ENCODE measurements around the gene SLC5A6.

The SLC5A6 gene

DNA sequence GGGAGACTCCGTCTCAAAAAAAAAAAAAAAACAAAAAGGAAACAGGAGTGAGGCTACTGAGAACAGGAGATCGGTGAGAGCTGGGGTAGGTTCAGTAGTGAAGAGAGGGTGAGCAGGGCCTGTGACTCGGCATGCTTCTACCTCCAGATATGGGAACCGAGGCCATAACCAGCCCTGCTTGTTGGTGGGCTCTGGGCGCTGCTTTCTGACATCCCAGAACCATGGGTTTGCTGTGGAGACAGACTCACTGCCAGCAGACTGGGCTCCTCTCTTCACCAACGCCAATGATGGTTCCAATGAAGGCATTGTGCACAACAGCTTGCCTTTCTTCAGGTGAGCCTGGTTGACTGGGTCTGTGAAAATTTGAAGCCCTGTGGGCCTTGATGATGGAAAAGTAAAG is 11.3 kb upstream of the SLC5A6 start:
- Mint-ChIP-seq H3K27me3 (no peaks in the 10 kb centered on the region), H3K36me3 (ENCODE audit: insufficient read depth) (peaks cover 64% of the 10 kb centered on the region), H3K9me3 (no peaks in the 10 kb centered on the region), H3K4me1 (ENCODE audit: low read depth in 2 of 2) (peaks cover 0 to 2% of the 10 kb centered on the region in 2 donors), H3K27ac (no peak overlapping the region), H3K4me3 (no peak overlapping the region)
- ATAC-seq (replicated peaks) (no peak), DNase-seq (no peak)

DNA sequence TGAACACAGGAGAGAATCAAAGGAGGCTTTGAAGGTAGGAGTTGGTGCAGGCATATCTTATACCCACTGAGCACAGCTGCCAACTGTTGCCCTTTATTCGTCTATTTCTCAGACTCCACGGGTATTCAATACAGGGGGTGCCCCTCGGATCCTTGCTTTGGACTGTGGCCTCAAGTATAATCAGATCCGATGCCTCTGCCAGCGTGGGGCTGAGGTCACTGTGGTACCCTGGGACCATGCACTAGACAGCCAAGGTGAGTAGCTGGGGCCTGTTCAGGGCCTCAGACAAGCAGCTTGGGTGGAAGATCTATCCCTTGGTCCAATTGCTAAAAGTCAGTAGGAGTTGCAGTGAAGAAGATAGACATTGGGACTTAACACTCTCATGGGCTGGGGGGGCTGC is 10.3 kb upstream of the SLC5A6 start:
- H3K27ac Mint-ChIP-seq: peak overlapping the region in 1 of 2 donors; percentile 23

DNA sequence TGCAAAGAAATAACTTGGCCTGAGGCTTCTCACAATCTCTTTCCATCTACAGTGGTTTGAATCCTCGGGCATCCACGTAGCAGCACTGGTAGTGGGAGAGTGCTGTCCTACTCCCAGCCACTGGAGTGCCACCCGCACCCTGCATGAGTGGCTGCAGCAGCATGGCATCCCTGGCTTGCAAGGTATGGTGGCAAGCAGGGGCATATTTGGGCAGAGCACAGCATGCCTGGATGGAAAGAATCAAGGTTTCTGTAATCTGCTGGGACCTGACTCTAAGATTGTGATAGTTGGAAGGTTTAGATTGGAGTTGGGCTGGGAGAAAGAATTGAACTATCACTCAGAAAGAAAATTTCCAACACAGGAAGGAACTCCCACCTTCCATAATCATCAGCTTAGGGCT is 9.1 kb upstream of the SLC5A6 start:
- DNase-seq (no peak), ATAC-seq (replicated peaks) (no peak)
- peaks cover 51% of the 10 kb centered on the region for H3K36me3 Mint-ChIP-seq (ENCODE audit: insufficient read depth)
- H3K27me3 Mint-ChIP-seq: no peaks in the 10 kb centered on the region
- H3K27ac Mint-ChIP-seq: no peak overlapping the region
- no peaks in the 10 kb centered on the region for H3K9me3 Mint-ChIP-seq
- H3K4me1 Mint-ChIP-seq (ENCODE audit: low read depth in 2 of 2): peaks cover 17 to 22% of the 10 kb centered on the region in 2 donors
- H3K4me3 Mint-ChIP-seq: no peak overlapping the region

More for the DNA sequence above, 10.3 kb upstream of the SLC5A6 start:
- H3K27me3 Mint-ChIP-seq: no peaks in the 10 kb centered on the region
- no peak for DNase-seq
- peaks cover 9 to 12% of the 10 kb centered on the region in 2 donors for H3K4me1 Mint-ChIP-seq (ENCODE audit: low read depth in 2 of 2)
- no peak overlapping the region for H3K4me3 Mint-ChIP-seq
- no peaks in the 10 kb centered on the region for H3K9me3 Mint-ChIP-seq
- H3K36me3 Mint-ChIP-seq (ENCODE audit: insufficient read depth): peaks cover 60% of the 10 kb centered on the region
- ATAC-seq (replicated peaks): no peak

DNA sequence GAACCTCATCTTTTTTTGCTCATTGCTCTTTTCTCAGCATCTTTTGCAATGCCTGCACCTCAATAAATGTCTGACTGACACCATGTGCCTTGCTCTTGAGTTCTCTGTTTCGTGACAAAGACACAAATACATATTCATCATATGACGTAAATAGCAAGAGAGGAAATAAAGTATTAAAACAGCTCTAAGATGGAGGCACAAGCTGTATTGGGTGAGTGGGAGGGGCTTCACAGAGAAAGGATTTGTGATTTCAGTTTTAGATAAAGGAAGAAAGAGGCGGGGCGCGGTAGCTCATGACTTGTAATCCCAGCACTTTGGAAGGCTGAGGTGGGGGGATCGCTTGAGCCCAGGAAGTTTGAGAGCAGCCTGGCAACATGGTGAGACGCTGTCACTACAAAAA is 8.0 kb upstream of the SLC5A6 start:
- DNase-seq (no peak), ATAC-seq (replicated peaks) (no peak)
- Mint-ChIP-seq H3K36me3 (ENCODE audit: insufficient read depth) (peaks cover 45% of the 10 kb centered on the region), H3K4me3 (no peak overlapping the region), H3K9me3 (no peaks in the 10 kb centered on the region), H3K27ac (no peak overlapping the region), H3K4me1 (ENCODE audit: low read depth in 2 of 2) (peaks cover 20 to 27% of the 10 kb centered on the region in 2 donors), H3K27me3 (no peaks in the 10 kb centered on the region)

DNA sequence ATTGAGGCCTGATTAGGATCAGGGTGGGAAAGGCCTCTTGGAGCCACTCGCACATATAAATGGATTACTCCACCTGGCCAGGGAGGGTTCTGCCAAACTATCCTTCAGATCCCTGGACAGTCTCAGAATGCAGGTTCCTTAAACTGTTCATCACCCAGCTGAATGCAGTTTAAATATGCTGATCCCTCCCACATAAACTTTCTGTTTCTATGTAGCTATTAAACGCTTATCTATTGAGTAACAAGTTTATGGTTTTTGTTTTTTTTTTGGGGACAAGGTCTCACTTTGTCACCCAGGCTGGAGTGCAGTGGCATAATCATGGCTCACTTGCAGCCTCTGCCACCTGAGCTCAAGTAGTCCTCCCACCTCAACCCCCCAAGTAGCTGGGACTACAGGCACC is 7.0 kb upstream of the SLC5A6 start:
- no peak for ATAC-seq (replicated peaks)
- Mint-ChIP-seq H3K27ac (no peak overlapping the region), H3K36me3 (ENCODE audit: insufficient read depth) (peaks cover 35% of the 10 kb centered on the region), H3K9me3 (no peaks in the 10 kb centered on the region), H3K27me3 (no peaks in the 10 kb centered on the region), H3K4me1 (ENCODE audit: low read depth in 2 of 2) (peaks cover 20 to 27% of the 10 kb centered on the region in 2 donors), H3K4me3 (no peak overlapping the region)
- DNase-seq: no peak

DNA sequence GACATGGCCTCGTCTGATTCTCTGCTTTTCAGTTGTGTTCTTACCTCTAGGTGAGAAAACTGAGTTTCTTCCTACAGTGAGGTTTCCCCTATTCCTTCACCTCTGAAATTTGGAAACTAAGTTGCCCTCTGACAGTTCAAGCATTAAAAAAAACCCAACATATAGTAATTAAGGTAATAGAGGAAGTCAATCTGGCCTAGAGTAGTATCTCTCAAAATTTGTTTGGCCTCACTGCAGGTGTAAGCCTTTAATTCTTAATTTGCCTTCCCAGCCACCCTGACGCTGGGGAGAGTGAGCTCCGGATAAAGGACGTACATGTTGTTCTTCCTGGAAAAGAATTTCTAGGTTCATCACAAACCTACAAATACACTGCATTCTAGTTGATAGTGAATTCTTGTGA is 6.5 kb upstream of the SLC5A6 start:
- ATAC-seq (replicated peaks): no peak
- no peaks in the 10 kb centered on the region for H3K9me3 Mint-ChIP-seq

DNA sequence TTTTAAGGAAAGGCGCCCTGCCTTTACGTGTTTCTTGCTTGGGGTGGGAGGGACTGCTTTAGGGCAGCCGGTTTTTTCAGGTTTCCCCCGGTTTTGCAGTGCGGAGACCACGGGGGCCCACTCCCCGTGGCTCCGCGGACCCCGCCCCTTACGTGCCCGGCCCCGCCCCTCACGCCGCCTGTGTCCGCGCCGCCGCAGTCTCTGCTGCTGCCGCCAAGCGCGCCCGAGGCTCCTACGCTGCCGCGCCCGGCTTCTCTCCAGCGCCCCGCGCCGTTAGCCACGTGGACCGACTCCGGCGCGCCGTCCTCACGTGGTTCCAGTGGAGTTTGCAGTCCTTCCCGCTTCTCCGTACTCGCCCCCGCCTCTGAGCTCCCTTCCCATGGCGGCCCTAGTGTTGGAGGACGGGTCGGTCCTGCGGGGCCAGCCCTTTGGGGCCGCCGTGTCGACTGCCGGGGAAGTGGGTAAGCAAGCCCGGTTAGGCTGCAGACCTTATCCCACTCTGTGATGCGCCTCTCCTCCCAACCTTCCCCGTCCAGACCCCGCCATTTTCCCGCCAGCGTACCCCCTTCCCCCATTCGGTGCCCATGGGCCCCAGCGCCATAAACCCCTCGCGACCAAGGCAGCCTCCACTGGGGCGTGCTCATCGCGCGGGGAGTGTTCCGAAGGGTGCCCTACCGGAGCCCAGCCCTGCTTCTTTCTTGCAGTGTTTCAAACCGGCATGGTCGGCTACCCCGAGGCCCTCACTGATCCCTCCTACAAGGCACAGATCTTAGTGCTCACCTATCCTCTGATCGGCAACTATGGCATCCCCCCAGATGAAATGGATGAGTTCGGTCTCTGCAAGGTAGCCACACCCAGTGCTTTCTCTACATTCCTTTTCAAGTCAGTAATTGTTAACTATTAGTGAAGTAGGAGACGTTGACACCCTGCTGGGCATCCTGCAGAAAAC is 5.4 kb upstream of the SLC5A6 start, which contains the start of gene CAD:
CAD (plus strand) TSS at position 197 of the 949 bp plus-strand sequence; CDS start at position 380, 183 bp downstream.
- Mint-ChIP-seq H3K27ac (peak within 1 kb of the TSS; percentile 89 to 94), H3K4me3 (peak within 1 kb of the TSS; percentile 96 to 99), H3K4me1 (ENCODE audit: low read depth in 2 of 2) (peaks cover 28 to 40% of the 10 kb centered on the region in 2 donors), H3K36me3 (ENCODE audit: insufficient read depth) (peaks cover 32% of the 10 kb centered on the region), H3K9me3 (no peaks in the 10 kb centered on the region), H3K27me3 (no peaks in the 10 kb centered on the region)
- DNase-seq: peak; percentile 71 to 78 (median 75)
- ATAC-seq (replicated peaks): peak; percentile 77

More for the DNA sequence above, 6.5 kb upstream of the SLC5A6 start:
- Mint-ChIP-seq H3K36me3 (ENCODE audit: insufficient read depth) (peaks cover 34% of the 10 kb centered on the region), H3K4me3 (peak overlapping the region in 1 of 2 donors; percentile 96), H3K27me3 (no peaks in the 10 kb centered on the region), H3K4me1 (ENCODE audit: low read depth in 2 of 2) (peaks cover 20 to 28% of the 10 kb centered on the region in 2 donors), H3K27ac (peak overlapping the region in 1 of 2 donors; percentile 89)
- no peak for DNase-seq

DNA sequence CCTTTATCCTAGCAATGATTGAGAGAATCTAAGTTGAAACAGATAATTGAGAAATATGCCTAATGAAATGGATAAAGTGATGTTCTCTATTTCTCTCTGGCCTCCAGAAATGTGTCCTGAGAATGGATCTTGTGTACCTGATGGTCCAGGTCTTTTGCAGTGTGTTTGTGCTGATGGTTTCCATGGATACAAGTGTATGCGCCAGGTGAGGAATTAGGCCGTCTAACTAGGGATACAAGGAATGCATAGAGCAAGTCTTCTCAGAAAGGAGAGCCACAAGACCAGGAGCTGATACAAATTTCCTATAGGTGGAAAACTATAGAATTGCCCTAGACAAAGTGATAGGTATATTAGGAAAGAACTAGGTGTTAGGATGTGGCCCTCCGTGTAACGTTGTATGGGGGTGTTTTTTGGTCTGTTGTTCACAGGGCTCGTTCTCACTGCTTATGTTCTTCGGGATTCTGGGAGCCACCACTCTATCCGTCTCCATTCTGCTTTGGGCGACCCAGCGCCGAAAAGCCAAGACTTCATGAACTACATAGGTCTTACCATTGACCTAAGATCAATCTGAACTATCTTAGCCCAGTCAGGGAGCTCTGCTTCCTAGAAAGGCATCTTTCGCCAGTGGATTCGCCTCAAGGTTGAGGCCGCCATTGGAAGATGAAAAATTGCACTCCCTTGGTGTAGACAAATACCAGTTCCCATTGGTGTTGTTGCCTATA is 4.5 kb upstream of the SLC5A6 start:
- ATAC-seq (replicated peaks) (no peak), DNase-seq (no peak)
- H3K9me3 Mint-ChIP-seq: no peaks in the 10 kb centered on the region
- peak overlapping the region; percentile 89 to 94 for H3K27ac Mint-ChIP-seq
- peaks cover 28 to 41% of the 10 kb centered on the region in 2 donors for H3K4me1 Mint-ChIP-seq (ENCODE audit: low read depth in 2 of 2)
- peak overlapping the region; percentile 96 to 99 for H3K4me3 Mint-ChIP-seq
- no peaks in the 10 kb centered on the region for H3K27me3 Mint-ChIP-seq
- peaks cover 32% of the 10 kb centered on the region for H3K36me3 Mint-ChIP-seq (ENCODE audit: insufficient read depth)

DNA sequence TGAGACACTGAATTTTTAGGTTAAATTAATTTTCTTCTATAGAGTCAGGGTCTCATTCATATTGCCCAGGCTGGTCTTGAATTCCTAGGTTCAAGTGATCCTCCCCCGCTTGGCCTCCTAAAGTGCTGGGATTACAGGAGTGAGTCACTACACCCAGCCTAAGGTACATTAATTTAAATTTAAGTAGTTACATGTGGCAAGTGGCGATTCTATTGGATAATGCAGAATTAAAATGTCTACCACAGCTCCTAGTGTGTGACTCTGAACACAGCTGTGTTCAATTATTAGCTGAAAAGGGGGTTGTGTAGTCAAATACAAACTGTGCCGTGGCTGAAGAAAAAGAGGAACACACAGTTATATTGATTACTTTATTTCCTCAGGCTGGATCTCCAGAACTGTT is 2.9 kb upstream of the SLC5A6 start:
- Mint-ChIP-seq H3K9me3 (no peaks in the 10 kb centered on the region), H3K4me3 (no peak overlapping the region), H3K27me3 (no peaks in the 10 kb centered on the region), H3K4me1 (ENCODE audit: low read depth in 2 of 2) (peaks cover 28 to 44% of the 10 kb centered on the region in 2 donors), H3K27ac (no peak overlapping the region), H3K36me3 (ENCODE audit: insufficient read depth) (peaks cover 24% of the 10 kb centered on the region)
- DNase-seq (no peak), ATAC-seq (replicated peaks) (no peak)

DNA sequence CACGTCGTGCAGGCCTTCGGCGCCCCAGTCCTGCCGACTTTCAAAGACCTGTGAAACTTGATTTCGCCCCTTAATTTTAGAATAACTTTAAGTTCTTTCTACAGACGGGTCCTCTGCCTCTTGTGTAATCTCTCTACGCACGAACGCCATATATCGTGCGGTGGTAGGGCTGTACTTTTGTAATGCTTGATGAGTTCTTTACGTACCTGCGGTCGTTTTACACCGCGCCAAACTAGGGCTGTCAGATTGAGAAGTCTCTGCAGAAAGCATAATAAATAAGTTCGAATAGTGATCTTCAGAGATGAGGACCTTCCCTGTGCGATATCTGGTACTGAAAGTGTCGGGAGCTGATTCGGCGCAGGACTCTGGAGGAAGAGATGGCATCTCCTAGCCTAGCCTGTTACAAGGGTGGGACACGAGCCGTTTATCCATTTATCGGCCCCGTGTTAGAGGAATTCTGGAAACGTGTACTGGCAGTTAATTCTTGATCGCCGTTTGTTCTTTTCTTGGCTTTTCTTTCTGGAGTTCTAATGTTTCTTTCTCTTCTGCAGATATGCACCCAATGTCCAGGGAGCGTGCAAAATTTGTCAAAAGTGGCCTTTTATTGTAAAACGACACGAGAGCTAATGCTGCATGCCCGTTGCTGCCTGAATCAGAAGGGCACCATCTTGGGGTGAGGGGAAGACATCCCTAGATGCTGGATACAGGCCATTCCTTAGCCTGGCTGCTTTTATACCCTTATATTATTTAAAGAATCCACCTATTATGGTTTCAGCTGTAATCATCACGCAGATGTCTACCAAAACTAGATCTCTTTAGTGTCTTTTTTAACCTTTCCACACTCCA is 781 bp upstream of the SLC5A6 start:
- H3K36me3 Mint-ChIP-seq (ENCODE audit: insufficient read depth): peaks cover 27% of the 10 kb centered on the region
- peak in 2 of 3 experiments; percentile 53 to 59 for DNase-seq

DNA sequence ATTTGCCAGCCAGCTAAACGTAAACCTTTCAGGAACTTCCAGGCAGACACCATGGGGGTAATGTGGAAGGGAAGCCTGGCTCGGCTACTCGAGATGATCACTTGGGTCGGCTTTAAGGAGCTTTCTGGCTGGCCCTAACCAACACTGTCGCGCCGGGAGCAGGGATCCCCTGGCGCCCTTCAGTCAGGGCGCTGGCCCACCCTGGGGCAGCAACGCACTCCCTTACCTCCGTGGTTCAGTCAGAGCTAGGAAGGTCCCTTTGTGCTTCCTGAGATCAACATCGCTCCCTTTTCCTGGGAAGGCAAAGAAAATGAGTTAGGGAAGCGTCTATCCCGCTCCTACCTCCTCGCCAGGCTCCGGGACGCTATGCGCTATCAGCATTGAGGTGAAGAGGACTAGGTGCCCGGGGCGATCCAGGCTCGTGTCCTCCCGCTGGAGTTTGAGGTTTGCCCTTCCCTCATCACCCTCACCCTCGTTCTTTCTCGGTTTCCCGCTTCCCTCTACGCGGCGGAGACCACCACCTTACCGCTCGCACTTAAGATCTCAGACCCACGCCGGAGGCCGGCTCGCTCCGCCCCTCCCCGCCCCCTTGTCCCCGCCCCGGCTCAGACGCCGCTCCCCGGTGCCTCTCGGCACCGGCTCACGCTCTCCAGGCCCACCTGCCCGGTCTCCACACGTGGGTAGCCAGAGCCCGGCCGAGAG is 676 bp downstream of the SLC5A6 start:
- H3K27me3 Mint-ChIP-seq: no peaks in the 10 kb centered on the region
- DNase-seq: peak in 1 of 3 experiments; percentile 8
- peak overlapping the region; percentile 100 for H3K27ac Mint-ChIP-seq
- no peaks in the 10 kb centered on the region for H3K9me3 Mint-ChIP-seq
- no peak for ATAC-seq (replicated peaks)
- peaks cover 27% of the 10 kb centered on the region for H3K36me3 Mint-ChIP-seq (ENCODE audit: insufficient read depth)
- peak overlapping the region; percentile 96 to 100 for H3K4me3 Mint-ChIP-seq
- peaks cover 17 to 31% of the 10 kb centered on the region in 2 donors for H3K4me1 Mint-ChIP-seq (ENCODE audit: low read depth in 2 of 2)

More for the DNA sequence above, 781 bp upstream of the SLC5A6 start:
- Mint-ChIP-seq H3K27ac (peak overlapping the region; percentile 100), H3K9me3 (no peaks in the 10 kb centered on the region), H3K4me1 (ENCODE audit: low read depth in 2 of 2) (peaks cover 28 to 41% of the 10 kb centered on the region in 2 donors), H3K27me3 (no peaks in the 10 kb centered on the region), H3K4me3 (peak overlapping the region; percentile 96 to 100)
- peak; percentile 60 for ATAC-seq (replicated peaks)

DNA sequence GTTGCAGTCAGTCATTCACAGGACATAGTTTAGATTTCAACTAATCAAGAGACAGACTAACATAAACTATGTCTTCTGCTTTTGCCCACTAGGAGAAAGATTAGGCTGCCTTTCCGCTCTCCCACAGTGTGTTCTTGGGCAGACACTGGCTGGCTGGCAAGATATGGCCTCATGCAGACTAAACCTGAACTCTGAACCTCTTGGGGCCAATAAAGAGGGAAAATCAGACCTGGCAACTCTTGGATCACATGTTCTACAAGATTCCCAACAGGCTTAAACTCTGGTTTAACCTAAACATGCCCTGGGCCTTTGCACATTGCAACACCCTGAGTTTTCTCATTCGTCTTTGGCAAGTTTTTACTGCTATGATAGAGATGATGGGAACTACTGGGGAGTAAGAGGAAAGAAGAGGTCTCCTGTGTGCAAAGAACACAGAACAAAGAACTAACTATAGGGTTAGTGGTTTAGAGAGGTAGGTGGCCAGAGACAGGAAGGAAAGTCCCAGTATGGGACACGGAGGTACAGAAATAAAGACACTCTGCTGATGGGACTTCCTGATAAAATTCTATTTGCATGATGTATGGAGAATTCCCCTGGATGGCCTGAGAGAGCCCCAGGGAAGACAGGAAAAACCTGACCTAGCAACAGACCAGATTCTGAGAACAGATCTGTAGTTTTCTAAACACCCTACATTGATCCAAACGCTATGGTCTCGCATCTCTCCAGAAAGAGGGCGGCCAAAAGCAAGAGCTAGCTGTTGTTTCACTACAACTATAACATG is 2.3 kb downstream of the SLC5A6 start:
- Mint-ChIP-seq H3K27ac (peak overlapping the region in 1 of 2 donors; percentile 8), H3K27me3 (no peaks in the 10 kb centered on the region), H3K4me1 (ENCODE audit: low read depth in 2 of 2) (peaks cover 18 to 26% of the 10 kb centered on the region in 2 donors), H3K4me3 (peak overlapping the region; percentile 5 to 9), H3K9me3 (no peaks in the 10 kb centered on the region), H3K36me3 (ENCODE audit: insufficient read depth) (peaks cover 39% of the 10 kb centered on the region)
- ATAC-seq (replicated peaks) (no peak), DNase-seq (no peak)

Measured in effector memory CD8-positive, alpha-beta T cell (primary cell).